SU-DHL-6 (cell line): ENCODE measurements around the gene TREM1.

Experiments
- H2AFZ ChIP-seq: fragments of 200-600 bp; sonication (generic); 2 replicates; pipeline ENCODE4 v1.6.1; 2014; ENCODE audit warnings: low read depth, mild to moderate bottlenecking, moderate library complexity, mixed read lengths, antibody characterized with exemption, low read length; ENCODE audit not compliant: severe bottlenecking
- H3F3A ChIP-seq: fragments of 200-600 bp; shearing (Covaris generic); 2 replicates; pipeline ENCODE4 v1.6.0; 2016; ENCODE audit warnings: antibody characterized with exemption, mild to moderate bottlenecking; ENCODE audit not compliant: insufficient read depth
- H3K27ac ChIP-seq: fragments of 200-600 bp; sonication (generic); 2 replicates; pipeline ENCODE4 v1.5.1; 2016; ENCODE audit warnings: low read depth, mild to moderate bottlenecking, low read length, moderate library complexity, mixed read lengths
- H3K27me3 ChIP-seq: fragments of 200-600 bp; sonication (generic), shearing (Covaris generic); 2 replicates; pipeline ENCODE4 v1.6.0; 2014; ENCODE audit warnings: mild to moderate bottlenecking, low read length
- H3K36me3 ChIP-seq: fragments of 200-600 bp; sonication (generic); 2 replicates; pipeline ENCODE4 v1.6.1; 2014; ENCODE audit warnings: mild to moderate bottlenecking, low read length, mixed read lengths
- H3K4me2 ChIP-seq: fragments of 300-600, 200-600 bp; shearing (Covaris generic), sonication (generic); 2 replicates; pipeline ENCODE4 v1.6.0; 2014; ENCODE audit warnings: low read length, low read depth, mild to moderate bottlenecking; ENCODE audit not compliant: poor library complexity, severe bottlenecking
- H3K4me3 ChIP-seq: fragments of 200-600 bp; sonication (generic); 2 replicates; pipeline ENCODE4 v1.5.1; 2014; ENCODE audit warnings: antibody characterized with exemption, low read length, mild to moderate bottlenecking, mixed read lengths; ENCODE audit not compliant: insufficient read depth, poor library complexity, severe bottlenecking
- H3K79me2 ChIP-seq: fragments of 200-600 bp; sonication (generic); 2 replicates; pipeline ENCODE4 v1.6.1; 2014; ENCODE audit warnings: mild to moderate bottlenecking, low read length, moderate library complexity; ENCODE audit not compliant: insufficient read depth
- H3K9ac ChIP-seq: fragments of 200-600 bp; sonication (generic); 2 replicates; pipeline ENCODE4 v1.7.0; 2014; ENCODE audit warnings: mild to moderate bottlenecking, low read length
- H3K9me2 ChIP-seq: fragments of 200-600 bp; sonication (generic); replicated peaks from 2 replicates; pipeline ENCODE4 v1.6.1; 2014; ENCODE audit warnings: low read length; ENCODE audit not compliant: insufficient read depth
- H3K9me3 ChIP-seq: fragments of 200-600 bp; sonication (generic); 2 replicates; pipeline ENCODE4 v1.6.1; 2014; ENCODE audit warnings: low read length, mixed read lengths; ENCODE audit not compliant: insufficient read depth
- H4K20me1 ChIP-seq: fragments of 200-600 bp; sonication (generic); 2 replicates; pipeline ENCODE4 v1.6.1; 2014; ENCODE audit warnings: low read depth, mild to moderate bottlenecking, antibody characterized with exemption, low read length, moderate library complexity, mixed read lengths
- CTCF ChIP-seq: fragments of 200-600 bp; sonication (generic); IDR thresholded peaks from one replicate; pipeline ENCODE4 v1.5.1; 2017; ENCODE audit warnings: antibody characterized with exemption, mild to moderate bottlenecking, low read length, moderate library complexity; ENCODE audit not compliant: insufficient read depth, poor library complexity, severe bottlenecking
- EZH2phosphoT487 ChIP-seq: fragments of 200-600 bp; sonication (generic), shearing (Covaris generic); conservative IDR thresholded peaks from 2 replicates; pipeline ENCODE4 v1.6.1; 2018; ENCODE audit warnings: mild to moderate bottlenecking, antibody characterized with exemption, low read length, moderate library complexity, mixed read lengths

The TREM1 gene

GRCh38 chr6:41269166-41269565 is 17.3 kb downstream of the TREM1 start:
- Histone ChIP-seq H3K9me3 (no peaks in the 10 kb centered on the region), H2AFZ (no peak overlapping the region), H3F3A (no peaks in the 10 kb centered on the region), H3K9ac (no peak overlapping the region), H3K4me3 (no peak overlapping the region), H3K27me3 (no peaks in the 10 kb centered on the region), H3K4me2 (no peak overlapping the region), H4K20me1 (no peaks in the 10 kb centered on the region), H3K36me3 (no peaks in the 10 kb centered on the region), H3K79me2 (no peaks in the 10 kb centered on the region), H3K9me2 (no peaks in the 10 kb centered on the region), H3K27ac (no peak overlapping the region)
- no peak for TF ChIP-seq CTCF
- TF ChIP-seq EZH2phosphoT487: no peak

- Histone ChIP-seq H3K79me2 (no peaks in the 10 kb centered on the region), H3K27ac (no peak overlapping the region), H4K20me1 (no peaks in the 10 kb centered on the region), H3K36me3 (0 out of 2 replicates have a peak, but pooled peaks cover under 1% of the 10 kb centered on the region), H3F3A (no peaks in the 10 kb centered on the region), H3K4me2 (no peak overlapping the region), H3K9me3 (peaks cover 4% of the 10 kb centered on the region; the same call in 1 of the 2 replicates), H2AFZ (no peak overlapping the region), H3K9ac (no peak overlapping the region), H3K27me3 (no peaks in the 10 kb centered on the region), H3K4me3 (no peak overlapping the region), H3K9me2 (no peaks in the 10 kb centered on the region)
- TF ChIP-seq CTCF (no peak), EZH2phosphoT487 (no peak)
Observed at GRCh38 chr6:41268478-41268877, 18.0 kb downstream of the TREM1 start.

- 0 out of 2 replicates have a peak, but pooled peaks cover 5% of the 10 kb centered on the region for H3K36me3 ChIP-seq
- H2AFZ ChIP-seq: no peak overlapping the region
- TF ChIP-seq EZH2phosphoT487: no peak
- no peak for TF ChIP-seq CTCF
- H3K9me2 ChIP-seq: no peaks in the 10 kb centered on the region
- H3K4me3 ChIP-seq: no peak overlapping the region
- H3K9me3 ChIP-seq: peaks cover 19% of the 10 kb centered on the region; the same call in 1 of the 2 replicates
- no peak overlapping the region for H3K4me2 ChIP-seq
- H3K27me3 ChIP-seq: no peaks in the 10 kb centered on the region
- no peak overlapping the region for H3K9ac ChIP-seq
- no peaks in the 10 kb centered on the region for H3K79me2 ChIP-seq
- H4K20me1 ChIP-seq: no peaks in the 10 kb centered on the region
- H3K27ac ChIP-seq: no peak overlapping the region
- no peaks in the 10 kb centered on the region for H3F3A ChIP-seq
Observed at GRCh38 chr6:41266541-41266940, 19.9 kb downstream of the TREM1 start.

GRCh38 chr6:41263267-41263666 is 23.2 kb downstream of the TREM1 start:
- no peaks in the 10 kb centered on the region for H3K27me3 ChIP-seq
- H3F3A ChIP-seq: no peaks in the 10 kb centered on the region
- 0 out of 2 replicates have a peak, but pooled peaks cover 5% of the 10 kb centered on the region for H3K36me3 ChIP-seq
- H3K27ac ChIP-seq: no peak overlapping the region
- no peak for TF ChIP-seq EZH2phosphoT487
- TF ChIP-seq CTCF: no peak
- H4K20me1 ChIP-seq: no peaks in the 10 kb centered on the region
- H2AFZ ChIP-seq: no peak overlapping the region
- H3K9ac ChIP-seq: no peak overlapping the region
- no peaks in the 10 kb centered on the region for H3K79me2 ChIP-seq
- peaks cover 28% of the 10 kb centered on the region; the same call in 1 of the 2 replicates for H3K9me3 ChIP-seq
- no peak overlapping the region for H3K4me3 ChIP-seq
- H3K9me2 ChIP-seq: no peaks in the 10 kb centered on the region
- no peak overlapping the region for H3K4me2 ChIP-seq
